SK-N-SH treated with all-trans-retinoic acid at 6 μM for 48 hours (cell line): ENCODE results near the gene SERTAD1.

ENCODE experiments used
- ATAC-seq: fragments of 200-7000 bp; cut with Tn5 transposase; 3 replicates; pipeline ENCODE4 v1.9.1; 2020; ENCODE audit warnings: mild to moderate bottlenecking, moderate library complexity
- ARNTL ChIP-seq: fragments of 450-650 bp; formaldehyde crosslinking; IDR thresholded peaks from 2 replicates; pipeline ENCODE4 v1.5.0; 2020; ENCODE audit warnings: low read depth, mild to moderate bottlenecking, moderate library complexity, borderline replicate concordance
- BACH2 ChIP-seq: fragments of 250-450 bp; sonication (Bioruptor Pico); IDR thresholded peaks from 2 replicates; pipeline ENCODE4 v1.9.0; 2021; ENCODE audit warnings: mild to moderate bottlenecking, borderline replicate concordance
- CSDC2 ChIP-seq: fragments of 250-450 bp; sonication (Bioruptor Pico); IDR thresholded peaks from 2 replicates; pipeline ENCODE4 v1.5.0; 2020; ENCODE audit warnings: mild to moderate bottlenecking, moderate library complexity
- ESRRG ChIP-seq: fragments of 250-450 bp; sonication (Bioruptor Pico); IDR thresholded peaks from 2 replicates; pipeline ENCODE4 v1.6.1; 2021; ENCODE audit warnings: mild to moderate bottlenecking
- GLIS3 ChIP-seq: fragments of 250-450 bp; sonication (Bioruptor Pico); IDR thresholded peaks from 2 replicates; pipeline ENCODE4 v1.5.0; 2020; ENCODE audit warnings: mild to moderate bottlenecking, moderate library complexity
- ISL1 ChIP-seq: fragments of 250-450 bp; sonication (Bioruptor Pico); IDR thresholded peaks from 2 replicates; pipeline ENCODE4 v2.1.2; 2022; ENCODE audit warnings: mild to moderate bottlenecking, moderate library complexity
- OSR1 ChIP-seq: fragments of 250-450 bp; sonication (Bioruptor Pico); IDR thresholded peaks from 2 replicates; pipeline ENCODE4 v1.8.0; 2022; ENCODE audit warnings: moderate library complexity, mild to moderate bottlenecking, inconsistent platforms
- PPARA ChIP-seq: fragments of 250-450 bp; sonication (Bioruptor Pico); IDR thresholded peaks from 2 replicates; pipeline ENCODE4 v1.5.0; 2020; ENCODE audit warnings: mild to moderate bottlenecking, borderline replicate concordance
- RARB ChIP-seq: fragments of 250-450 bp; sonication (Bioruptor Pico); IDR thresholded peaks from 2 replicates; pipeline ENCODE4 v1.8.0; 2021; ENCODE audit warnings: mild to moderate bottlenecking, moderate library complexity
- SNAI2 ChIP-seq: fragments of 250-450 bp; sonication (Bioruptor Pico); IDR thresholded peaks from 2 replicates; pipeline ENCODE4 v1.5.0; 2020; ENCODE audit warnings: mild to moderate bottlenecking, moderate library complexity
- TCF4 ChIP-seq: fragments of 250-450 bp; sonication (Bioruptor Pico); IDR thresholded peaks from 2 replicates; pipeline ENCODE4 v1.8.0; 2021; ENCODE audit warnings: mild to moderate bottlenecking, moderate library complexity, borderline replicate concordance
- TOX ChIP-seq: fragments of 250-450 bp; sonication (Bioruptor Pico); IDR thresholded peaks from 2 replicates; pipeline ENCODE4 v1.8.0; 2021; ENCODE audit warnings: mild to moderate bottlenecking, moderate library complexity, borderline replicate concordance
- ZFP3 ChIP-seq: fragments of 250-450 bp; sonication (Bioruptor Pico); IDR thresholded peaks from 2 replicates; pipeline ENCODE4 v1.5.0; 2020; ENCODE audit warnings: mild to moderate bottlenecking, moderate library complexity
- ZFP30 ChIP-seq: fragments of 450-650 bp; formaldehyde crosslinking; IDR thresholded peaks from 2 replicates; pipeline ENCODE4 v1.5.0; 2022; ENCODE audit warnings: mild to moderate bottlenecking, moderate library complexity
- ZNF70 ChIP-seq: fragments of 450-650 bp; formaldehyde crosslinking; IDR thresholded peaks from 2 replicates; pipeline ENCODE4 v1.5.0; 2020; ENCODE audit warnings: mild to moderate bottlenecking, moderate library complexity
- TF ChIP-seq, protein P1 (sequence below): fragments of 250-450 bp; sonication (Bioruptor Pico); IDR thresholded peaks from 2 replicates; pipeline ENCODE4 v1.5.1; 2020; ENCODE audit warnings: low read depth, mild to moderate bottlenecking, moderate library complexity
- TF ChIP-seq, protein P2 (sequence below): fragments of 250-450 bp; sonication (Bioruptor Pico); IDR thresholded peaks from 2 replicates; pipeline ENCODE4 v1.5.1; 2021; ENCODE audit warnings: mild to moderate bottlenecking, moderate library complexity
- TF ChIP-seq, protein P3 (sequence below): fragments of 250-450 bp; sonication (Bioruptor Pico); IDR thresholded peaks from 2 replicates; pipeline ENCODE4 v1.5.0; 2020; ENCODE audit warnings: mild to moderate bottlenecking, moderate library complexity
- TF ChIP-seq, protein P4 (sequence below): fragments of 250-450 bp; sonication (Bioruptor Pico); IDR thresholded peaks from 2 replicates; pipeline ENCODE4 v1.8.0; 2021; ENCODE audit warnings: low read depth, mild to moderate bottlenecking, moderate library complexity, borderline replicate concordance
- TF ChIP-seq, protein P5 (sequence below): fragments of 250-450 bp; sonication (Bioruptor Pico); IDR thresholded peaks from 2 replicates; pipeline ENCODE4 v1.8.0; 2020; ENCODE audit warnings: mild to moderate bottlenecking, moderate library complexity, borderline replicate concordance

SERTAD1 gene

DNA sequence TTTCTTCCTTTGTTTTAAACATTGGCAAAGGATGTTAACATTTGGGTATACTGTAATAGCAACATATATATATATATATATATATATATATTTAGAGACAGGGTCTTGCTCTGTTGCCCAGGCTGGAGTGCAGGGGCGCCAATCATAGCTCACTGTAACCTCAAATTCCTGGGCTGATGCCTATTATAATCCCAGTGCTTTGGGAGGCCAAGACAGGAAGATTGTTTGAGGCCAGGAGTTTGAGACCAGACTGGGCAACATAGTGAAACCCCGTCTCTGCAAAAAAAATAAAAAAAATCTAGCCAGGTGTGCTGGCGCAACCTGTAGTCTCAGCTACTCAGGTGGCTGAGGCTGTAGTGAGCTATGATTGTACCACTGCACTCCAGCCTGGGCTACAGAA is 34.4 kb upstream of the SERTAD1 start:
- no peak for ATAC-seq
- no peak for TF ChIP-seq PPARA (CRISPR knock-in tag)
- TF ChIP-seq ESRRG (CRISPR knock-in tag), result no peak
- no peak for TF ChIP-seq ISL1 (CRISPR knock-in tag)
- TF ChIP-seq ZNF70 (CRISPR knock-in tag), result no peak
- TF ChIP-seq ZFP30, result no peak
- TF ChIP-seq, protein P1, sequence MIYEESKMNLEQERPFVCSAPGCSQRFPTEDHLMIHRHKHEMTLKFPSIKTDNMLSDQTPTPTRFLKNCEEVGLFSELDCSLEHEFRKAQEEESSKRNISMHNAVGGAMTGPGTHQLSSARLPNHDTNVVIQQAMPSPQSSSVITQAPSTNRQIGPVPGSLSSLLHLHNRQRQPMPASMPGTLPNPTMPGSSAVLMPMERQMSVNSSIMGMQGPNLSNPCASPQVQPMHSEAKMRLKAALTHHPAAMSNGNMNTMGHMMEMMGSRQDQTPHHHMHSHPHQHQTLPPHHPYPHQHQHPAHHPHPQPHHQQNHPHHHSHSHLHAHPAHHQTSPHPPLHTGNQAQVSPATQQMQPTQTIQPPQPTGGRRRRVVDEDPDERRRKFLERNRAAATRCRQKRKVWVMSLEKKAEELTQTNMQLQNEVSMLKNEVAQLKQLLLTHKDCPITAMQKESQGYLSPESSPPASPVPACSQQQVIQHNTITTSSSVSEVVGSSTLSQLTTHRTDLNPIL (CRISPR knock-in tag), result no peak
- TF ChIP-seq, protein P2, sequence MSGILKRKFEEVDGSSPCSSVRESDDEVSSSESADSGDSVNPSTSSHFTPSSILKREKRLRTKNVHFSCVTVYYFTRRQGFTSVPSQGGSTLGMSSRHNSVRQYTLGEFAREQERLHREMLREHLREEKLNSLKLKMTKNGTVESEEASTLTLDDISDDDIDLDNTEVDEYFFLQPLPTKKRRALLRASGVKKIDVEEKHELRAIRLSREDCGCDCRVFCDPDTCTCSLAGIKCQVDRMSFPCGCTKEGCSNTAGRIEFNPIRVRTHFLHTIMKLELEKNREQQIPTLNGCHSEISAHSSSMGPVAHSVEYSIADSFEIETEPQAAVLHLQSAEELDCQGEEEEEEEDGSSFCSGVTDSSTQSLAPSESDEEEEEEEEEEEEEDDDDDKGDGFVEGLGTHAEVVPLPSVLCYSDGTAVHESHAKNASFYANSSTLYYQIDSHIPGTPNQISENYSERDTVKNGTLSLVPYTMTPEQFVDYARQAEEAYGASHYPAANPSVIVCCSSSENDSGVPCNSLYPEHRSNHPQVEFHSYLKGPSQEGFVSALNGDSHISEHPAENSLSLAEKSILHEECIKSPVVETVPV (CRISPR knock-in tag), result no peak
- no peak for TF ChIP-seq OSR1 (CRISPR knock-in tag)
- TF ChIP-seq TCF4 (CRISPR knock-in tag), result no peak
- no peak for TF ChIP-seq CSDC2 (CRISPR knock-in tag)
- no peak for TF ChIP-seq ZFP3
- TF ChIP-seq, protein P3, sequence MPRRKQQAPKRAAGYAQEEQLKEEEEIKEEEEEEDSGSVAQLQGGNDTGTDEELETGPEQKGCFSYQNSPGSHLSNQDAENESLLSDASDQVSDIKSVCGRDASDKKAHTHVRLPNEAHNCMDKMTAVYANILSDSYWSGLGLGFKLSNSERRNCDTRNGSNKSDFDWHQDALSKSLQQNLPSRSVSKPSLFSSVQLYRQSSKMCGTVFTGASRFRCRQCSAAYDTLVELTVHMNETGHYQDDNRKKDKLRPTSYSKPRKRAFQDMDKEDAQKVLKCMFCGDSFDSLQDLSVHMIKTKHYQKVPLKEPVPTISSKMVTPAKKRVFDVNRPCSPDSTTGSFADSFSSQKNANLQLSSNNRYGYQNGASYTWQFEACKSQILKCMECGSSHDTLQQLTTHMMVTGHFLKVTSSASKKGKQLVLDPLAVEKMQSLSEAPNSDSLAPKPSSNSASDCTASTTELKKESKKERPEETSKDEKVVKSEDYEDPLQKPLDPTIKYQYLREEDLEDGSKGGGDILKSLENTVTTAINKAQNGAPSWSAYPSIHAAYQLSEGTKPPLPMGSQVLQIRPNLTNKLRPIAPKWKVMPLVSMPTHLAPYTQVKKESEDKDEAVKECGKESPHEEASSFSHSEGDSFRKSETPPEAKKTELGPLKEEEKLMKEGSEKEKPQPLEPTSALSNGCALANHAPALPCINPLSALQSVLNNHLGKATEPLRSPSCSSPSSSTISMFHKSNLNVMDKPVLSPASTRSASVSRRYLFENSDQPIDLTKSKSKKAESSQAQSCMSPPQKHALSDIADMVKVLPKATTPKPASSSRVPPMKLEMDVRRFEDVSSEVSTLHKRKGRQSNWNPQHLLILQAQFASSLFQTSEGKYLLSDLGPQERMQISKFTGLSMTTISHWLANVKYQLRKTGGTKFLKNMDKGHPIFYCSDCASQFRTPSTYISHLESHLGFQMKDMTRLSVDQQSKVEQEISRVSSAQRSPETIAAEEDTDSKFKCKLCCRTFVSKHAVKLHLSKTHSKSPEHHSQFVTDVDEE (CRISPR knock-in tag), result no peak
- TF ChIP-seq, protein P4, sequence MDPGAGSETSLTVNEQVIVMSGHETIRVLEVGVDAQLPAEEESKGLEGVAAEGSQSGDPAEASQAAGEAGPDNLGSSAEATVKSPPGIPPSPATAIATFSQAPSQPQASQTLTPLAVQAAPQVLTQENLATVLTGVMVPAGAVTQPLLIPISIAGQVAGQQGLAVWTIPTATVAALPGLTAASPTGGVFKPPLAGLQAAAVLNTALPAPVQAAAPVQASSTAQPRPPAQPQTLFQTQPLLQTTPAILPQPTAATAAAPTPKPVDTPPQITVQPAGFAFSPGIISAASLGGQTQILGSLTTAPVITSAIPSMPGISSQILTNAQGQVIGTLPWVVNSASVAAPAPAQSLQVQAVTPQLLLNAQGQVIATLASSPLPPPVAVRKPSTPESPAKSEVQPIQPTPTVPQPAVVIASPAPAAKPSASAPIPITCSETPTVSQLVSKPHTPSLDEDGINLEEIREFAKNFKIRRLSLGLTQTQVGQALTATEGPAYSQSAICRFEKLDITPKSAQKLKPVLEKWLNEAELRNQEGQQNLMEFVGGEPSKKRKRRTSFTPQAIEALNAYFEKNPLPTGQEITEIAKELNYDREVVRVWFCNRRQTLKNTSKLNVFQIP (CRISPR knock-in tag), result no peak
- no peak for TF ChIP-seq GLIS3
- TF ChIP-seq TOX (CRISPR knock-in tag), result no peak

DNA sequence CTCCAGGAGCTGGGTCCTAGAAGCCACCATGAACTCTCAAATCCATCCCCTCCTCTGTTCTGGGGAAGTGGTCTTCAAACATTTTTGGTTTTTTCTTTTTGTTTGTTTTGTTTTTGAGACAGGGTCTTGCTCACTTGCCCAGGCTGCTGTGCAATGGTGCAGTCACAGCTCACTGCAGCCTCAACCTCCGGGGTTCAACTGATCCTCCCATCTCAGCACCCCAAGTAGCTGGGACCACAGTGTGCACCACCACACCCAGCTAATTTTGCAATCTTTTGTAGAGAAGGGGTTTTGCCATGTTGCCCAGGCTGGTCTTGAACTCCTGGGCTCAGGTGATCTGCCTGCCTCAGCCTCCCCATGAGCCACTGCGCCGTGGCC is 32.8 kb upstream of the SERTAD1 start:
- TF ChIP-seq CSDC2 (CRISPR knock-in tag) (no peak), PPARA (CRISPR knock-in tag) (no peak), GLIS3 (no peak), BACH2 (no peak), ZFP30 (no peak), RARB (CRISPR knock-in tag) (no peak), ZNF70 (CRISPR knock-in tag) (no peak), ARNTL (no peak), TOX (CRISPR knock-in tag) (no peak), OSR1 (CRISPR knock-in tag) (no peak), ESRRG (CRISPR knock-in tag) (no peak), SNAI2 (CRISPR knock-in tag) (no peak), TCF4 (CRISPR knock-in tag) (no peak), ISL1 (CRISPR knock-in tag) (no peak)
- TF ChIP-seq, protein P4 (CRISPR knock-in tag), result no peak
- TF ChIP-seq, protein P5, sequence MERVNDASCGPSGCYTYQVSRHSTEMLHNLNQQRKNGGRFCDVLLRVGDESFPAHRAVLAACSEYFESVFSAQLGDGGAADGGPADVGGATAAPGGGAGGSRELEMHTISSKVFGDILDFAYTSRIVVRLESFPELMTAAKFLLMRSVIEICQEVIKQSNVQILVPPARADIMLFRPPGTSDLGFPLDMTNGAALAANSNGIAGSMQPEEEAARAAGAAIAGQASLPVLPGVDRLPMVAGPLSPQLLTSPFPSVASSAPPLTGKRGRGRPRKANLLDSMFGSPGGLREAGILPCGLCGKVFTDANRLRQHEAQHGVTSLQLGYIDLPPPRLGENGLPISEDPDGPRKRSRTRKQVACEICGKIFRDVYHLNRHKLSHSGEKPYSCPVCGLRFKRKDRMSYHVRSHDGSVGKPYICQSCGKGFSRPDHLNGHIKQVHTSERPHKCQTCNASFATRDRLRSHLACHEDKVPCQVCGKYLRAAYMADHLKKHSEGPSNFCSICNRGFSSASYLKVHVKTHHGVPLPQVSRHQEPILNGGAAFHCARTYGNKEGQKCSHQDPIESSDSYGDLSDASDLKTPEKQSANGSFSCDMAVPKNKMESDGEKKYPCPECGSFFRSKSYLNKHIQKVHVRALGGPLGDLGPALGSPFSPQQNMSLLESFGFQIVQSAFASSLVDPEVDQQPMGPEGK (CRISPR knock-in tag), result no peak
- TF ChIP-seq, protein P2 (CRISPR knock-in tag), result no peak
- TF ChIP-seq, protein P1 (CRISPR knock-in tag), result no peak
- TF ChIP-seq, protein P3 (CRISPR knock-in tag), result no peak
- no peak for ATAC-seq
